ENCODE data around the gene RGS4. TPM values are rescaled to one million over a fixed set of nuclear protein-coding genes. Genes with fewer than 3 reads are reported as not detected.

RGS4 gene
- polyA plus RNA-seq, 1 donor (not counting 4 experiments of a cell fraction or from before 2014, with no cell fraction given) = 0.90 TPM

DNA sequence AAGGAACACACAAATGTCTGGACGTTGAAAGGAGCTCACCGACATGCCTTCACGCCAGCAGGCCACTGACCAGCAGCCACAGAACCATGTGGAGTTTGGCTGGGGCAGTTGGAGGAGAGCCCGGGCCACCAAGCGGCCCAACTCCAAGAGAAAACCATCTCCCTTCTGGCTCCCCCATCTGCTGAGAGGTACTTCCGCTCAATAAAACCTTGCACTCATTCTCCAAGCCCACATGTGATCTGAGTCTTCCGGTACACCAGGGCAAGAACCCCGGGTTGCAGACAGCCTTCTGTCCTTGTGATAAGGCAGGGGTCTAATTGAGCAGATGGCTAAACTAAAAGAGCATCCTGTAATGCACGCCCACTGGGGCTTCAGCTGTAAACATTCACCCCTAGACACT, 24.4 kb downstream of the RGS4 start:
- dilution Hi-C loops (cut with MboI; ENCODE audit: extremely low pct_ligation_motif_present, low sequenced_read_pairs) = no loop called here
- Histone ChIP-seq H3K27me3 (ENCODE audit: control insufficient read depth, extremely low read depth, insufficient read depth, low read length) (no peaks in the 10 kb centered on the region), H3K36me3 (ENCODE audit: control insufficient read depth in 2 of 2, extremely low read depth in 1 of 2, insufficient read depth in 2 of 2, low read length in 2 of 2) (no peaks in the 10 kb centered on the region), H3K9me3 (ENCODE audit: control insufficient read depth, low read depth, low read length) (no peaks in the 10 kb centered on the region), H4K20me1 (ENCODE audit: control insufficient read depth, extremely low read depth, insufficient read depth, low read length) (no peaks in the 10 kb centered on the region), H3K79me2 (ENCODE audit: control insufficient read depth, insufficient read depth, low read length) (no peaks in the 10 kb centered on the region), H3K9me1 (ENCODE audit: control insufficient read depth, extremely low read depth, insufficient read depth, low read length) (no peaks in the 10 kb centered on the region), H3K4me1 (ENCODE audit: control insufficient read depth, extremely low read depth, insufficient read depth, low read length) (peaks cover 4% of the 10 kb centered on the region), H2AFZ (ENCODE audit: control insufficient read depth, low read length) (no peak overlapping the region), H3K4me2 (ENCODE audit: control insufficient read depth, extremely low read depth, insufficient read depth, low read depth, low read length) (no peak overlapping the region), H3K9ac (ENCODE audit: control insufficient read depth, extremely low read depth, insufficient read depth, low read length) (no peak overlapping the region), H3K27ac (ENCODE audit: control insufficient read depth, insufficient read depth, low read length) (no peak overlapping the region), H3K4me3 (ENCODE audit: control insufficient read depth in 2 of 3, extremely low read depth in 1 of 3, insufficient read depth in 2 of 3, low read depth in 1 of 3, low read length in 3 of 3) (no peak overlapping the region)
- FAIRE-seq (no peak), DNase-seq (ENCODE audit: low read depth, low spot score) (no peak)
- no peak for TF ChIP-seq EZH2 (IDR thresholded peaks at IDR 0.05; ENCODE audit: low read length)
- TF ChIP-seq, protein P1, sequence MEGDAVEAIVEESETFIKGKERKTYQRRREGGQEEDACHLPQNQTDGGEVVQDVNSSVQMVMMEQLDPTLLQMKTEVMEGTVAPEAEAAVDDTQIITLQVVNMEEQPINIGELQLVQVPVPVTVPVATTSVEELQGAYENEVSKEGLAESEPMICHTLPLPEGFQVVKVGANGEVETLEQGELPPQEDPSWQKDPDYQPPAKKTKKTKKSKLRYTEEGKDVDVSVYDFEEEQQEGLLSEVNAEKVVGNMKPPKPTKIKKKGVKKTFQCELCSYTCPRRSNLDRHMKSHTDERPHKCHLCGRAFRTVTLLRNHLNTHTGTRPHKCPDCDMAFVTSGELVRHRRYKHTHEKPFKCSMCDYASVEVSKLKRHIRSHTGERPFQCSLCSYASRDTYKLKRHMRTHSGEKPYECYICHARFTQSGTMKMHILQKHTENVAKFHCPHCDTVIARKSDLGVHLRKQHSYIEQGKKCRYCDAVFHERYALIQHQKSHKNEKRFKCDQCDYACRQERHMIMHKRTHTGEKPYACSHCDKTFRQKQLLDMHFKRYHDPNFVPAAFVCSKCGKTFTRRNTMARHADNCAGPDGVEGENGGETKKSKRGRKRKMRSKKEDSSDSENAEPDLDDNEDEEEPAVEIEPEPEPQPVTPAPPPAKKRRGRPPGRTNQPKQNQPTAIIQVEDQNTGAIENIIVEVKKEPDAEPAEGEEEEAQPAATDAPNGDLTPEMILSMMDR (optimal IDR thresholded peaks at IDR 0.05 in 1 of 3, IDR thresholded peaks at IDR 0.05 in 1 of 3, conservative IDR thresholded peaks at IDR 0.05 in 1 of 3; ENCODE audit: extremely low read depth in 1 of 3, insufficient read depth in 2 of 3, low read length in 3 of 3) = no peak

DNA sequence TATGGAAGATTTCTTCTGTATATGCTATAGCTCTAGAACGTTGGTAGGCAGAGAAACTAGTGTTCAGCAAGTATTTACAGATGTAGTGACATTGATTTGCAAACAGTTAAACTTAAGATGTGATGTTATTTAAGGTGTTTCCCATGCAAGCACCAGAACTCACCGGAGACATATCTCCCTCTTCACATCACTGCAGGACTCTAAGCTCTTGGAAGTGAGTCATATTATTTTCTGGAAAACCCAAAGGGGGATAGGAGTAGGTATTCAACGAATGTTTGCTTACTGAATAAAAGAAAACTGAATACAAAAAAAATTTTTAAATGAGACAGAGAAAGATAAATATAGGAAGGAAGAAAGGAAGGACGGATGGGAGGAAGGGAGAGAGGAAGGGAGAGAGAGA, 25.0 kb downstream of the RGS4 start:
- Histone ChIP-seq H3K4me1 (ENCODE audit: control insufficient read depth, extremely low read depth, insufficient read depth, low read length) (peaks cover 4% of the 10 kb centered on the region), H3K36me3 (ENCODE audit: control insufficient read depth in 2 of 2, extremely low read depth in 1 of 2, insufficient read depth in 2 of 2, low read length in 2 of 2) (no peaks in the 10 kb centered on the region), H3K9me3 (ENCODE audit: control insufficient read depth, low read depth, low read length) (no peaks in the 10 kb centered on the region), H3K79me2 (ENCODE audit: control insufficient read depth, insufficient read depth, low read length) (no peaks in the 10 kb centered on the region), H3K4me3 (ENCODE audit: control insufficient read depth in 2 of 3, extremely low read depth in 1 of 3, insufficient read depth in 2 of 3, low read depth in 1 of 3, low read length in 3 of 3) (no peak overlapping the region), H3K9me1 (ENCODE audit: control insufficient read depth, extremely low read depth, insufficient read depth, low read length) (no peaks in the 10 kb centered on the region), H3K9ac (ENCODE audit: control insufficient read depth, extremely low read depth, insufficient read depth, low read length) (no peak overlapping the region), H3K27me3 (ENCODE audit: control insufficient read depth, extremely low read depth, insufficient read depth, low read length) (no peaks in the 10 kb centered on the region), H3K4me2 (ENCODE audit: control insufficient read depth, extremely low read depth, insufficient read depth, low read depth, low read length) (no peak overlapping the region), H4K20me1 (ENCODE audit: control insufficient read depth, extremely low read depth, insufficient read depth, low read length) (no peaks in the 10 kb centered on the region), H2AFZ (ENCODE audit: control insufficient read depth, low read length) (no peak overlapping the region), H3K27ac (ENCODE audit: control insufficient read depth, insufficient read depth, low read length) (no peak overlapping the region)
- DNase-seq (ENCODE audit: low read depth, low spot score) (no peak), FAIRE-seq (no peak)
- dilution Hi-C loops (cut with MboI; ENCODE audit: extremely low pct_ligation_motif_present, low sequenced_read_pairs) = no loop called here
- TF ChIP-seq, protein P1 (optimal IDR thresholded peaks at IDR 0.05 in 1 of 3, IDR thresholded peaks at IDR 0.05 in 1 of 3, conservative IDR thresholded peaks at IDR 0.05 in 1 of 3; ENCODE audit: extremely low read depth in 1 of 3, insufficient read depth in 2 of 3, low read length in 3 of 3) = no peak

Data from keratinocyte (primary cell).